ENCODE data around the gene BUB1.
A peak's percentile ranks its signal among the peaks of the same experiment; 100 is the strongest.
"Not testable (repeated sequence)": the region's sequence is repeated elsewhere in the genome, so short reads cannot be mapped to it uniquely, and the experiment has no call there.

The BUB1 gene

GRCh38 chr2:110716959-110717645, 39.2 kb upstream of the BUB1 start:
- TF ChIP-seq POU2F2 (IDR thresholded peaks at IDR 0.05; ENCODE audit: low read depth, low read length) (no peak), SPI1 (IDR thresholded peaks at IDR 0.05; ENCODE audit: low read depth, low read length) (no peak), PAX5 (IDR thresholded peaks at IDR 0.05; ENCODE audit: insufficient read depth, low read length, severe bottlenecking) (no peak), TAF1 (IDR thresholded peaks at IDR 0.05; ENCODE audit: low read depth, low read length) (no peak), POLR2A (IDR thresholded peaks at IDR 0.05; ENCODE audit: low read depth, low read length) (no peak), POLR2AphosphoS5 (IDR thresholded peaks at IDR 0.05; ENCODE audit: low read depth, low read length) (no peak)
- no peak for FAIRE-seq
- no peak for DNase-seq (ENCODE audit: insufficient read length, low spot score)

DNA sequence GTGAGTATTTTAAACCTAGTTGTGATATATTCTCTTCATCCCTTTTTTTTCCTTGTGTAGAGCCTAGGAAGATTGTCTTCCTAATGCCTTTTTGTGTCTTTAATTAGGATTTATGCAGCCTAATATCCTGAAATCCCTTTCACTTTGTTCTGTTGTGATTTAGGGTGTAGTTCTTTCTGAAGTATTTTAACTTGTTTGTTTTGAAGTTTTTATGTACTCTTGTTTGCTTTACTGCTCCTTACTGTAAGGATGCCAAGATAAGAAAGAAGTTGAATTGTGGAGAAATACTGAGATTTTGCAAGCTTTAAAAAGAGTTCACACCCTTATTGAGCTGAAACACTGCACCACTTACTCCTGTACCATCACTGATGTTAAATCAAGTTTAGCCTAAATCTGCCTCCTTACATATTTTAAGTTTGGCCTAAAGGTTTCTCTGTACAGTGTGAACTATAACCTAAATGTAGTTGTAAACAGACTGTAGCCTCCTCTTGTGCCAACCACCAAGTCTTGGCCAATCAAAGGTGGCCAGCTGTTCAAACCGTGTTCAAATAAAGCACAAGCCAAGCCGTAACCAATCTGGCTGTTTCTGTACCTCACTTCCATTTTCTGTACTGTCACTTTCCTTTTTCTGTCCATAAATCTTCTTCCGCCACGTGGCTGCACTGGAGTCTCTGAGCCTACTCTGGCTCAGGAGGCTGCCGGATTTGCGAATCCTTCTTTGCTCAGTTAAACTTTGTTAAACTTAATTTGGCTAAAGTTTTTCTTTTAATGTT, 36.8 kb upstream of the BUB1 start:
- FAIRE-seq (no peak), DNase-seq (ENCODE audit: insufficient read length, low spot score) (no peak)
- TF ChIP-seq POLR2AphosphoS5 (IDR thresholded peaks at IDR 0.05; ENCODE audit: low read depth, low read length) (no peak), SPI1 (IDR thresholded peaks at IDR 0.05; ENCODE audit: low read depth, low read length) (no peak), POU2F2 (IDR thresholded peaks at IDR 0.05; ENCODE audit: low read depth, low read length) (no peak), PAX5 (IDR thresholded peaks at IDR 0.05; ENCODE audit: insufficient read depth, low read length, severe bottlenecking) (no peak), POLR2A (IDR thresholded peaks at IDR 0.05; ENCODE audit: low read depth, low read length) (no peak), TAF1 (IDR thresholded peaks at IDR 0.05; ENCODE audit: low read depth, low read length) (no peak)

DNA sequence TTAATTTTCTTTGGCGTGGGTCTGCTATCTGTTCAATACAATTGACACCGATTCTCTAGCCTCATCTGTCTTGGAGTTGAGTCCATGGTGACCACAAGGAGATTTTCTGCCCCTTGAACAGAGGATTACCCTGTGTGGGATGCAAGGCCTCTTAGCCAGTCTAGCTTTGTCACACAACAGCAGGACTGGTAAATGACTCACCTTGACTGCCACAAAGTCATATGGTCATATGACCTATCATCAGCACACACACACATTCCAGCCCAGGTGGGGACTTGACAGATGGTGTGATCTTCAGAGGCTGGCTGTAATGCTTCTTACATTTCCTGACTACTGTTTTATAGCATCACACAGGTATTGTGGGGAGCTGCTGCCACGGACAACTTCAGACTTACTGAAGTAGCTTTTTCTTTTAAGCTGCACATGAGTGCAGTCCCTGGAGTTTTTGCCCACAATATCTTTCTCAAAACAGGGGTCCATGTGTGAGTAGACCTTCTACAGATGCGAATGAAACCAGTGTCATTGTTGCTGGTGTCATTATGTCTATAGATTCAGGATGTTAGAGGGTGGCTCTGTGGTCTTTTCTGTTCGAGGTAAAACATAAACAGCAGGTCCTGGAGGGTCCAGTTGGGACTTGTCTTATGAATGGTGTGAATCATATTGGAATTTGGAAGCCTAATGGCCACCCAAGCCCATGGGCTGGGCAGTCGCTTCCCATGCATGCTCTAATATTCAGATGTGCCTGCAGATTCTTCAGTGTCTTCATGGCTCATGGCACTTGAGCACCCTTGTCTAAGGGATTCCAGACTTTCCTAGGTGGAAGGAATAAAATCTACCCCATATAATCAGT, 35.9 kb upstream of the BUB1 start:
- TF ChIP-seq SPI1 (IDR thresholded peaks at IDR 0.05; ENCODE audit: low read depth, low read length) = no peak
- TF ChIP-seq PAX5 (IDR thresholded peaks at IDR 0.05; ENCODE audit: insufficient read depth, low read length, severe bottlenecking) = no peak
- no peak for TF ChIP-seq POLR2AphosphoS5 (IDR thresholded peaks at IDR 0.05; ENCODE audit: low read depth, low read length)
- TF ChIP-seq POU2F2 (IDR thresholded peaks at IDR 0.05; ENCODE audit: low read depth, low read length) = no peak
- TF ChIP-seq TAF1 (IDR thresholded peaks at IDR 0.05; ENCODE audit: low read depth, low read length) = no peak
- TF ChIP-seq POLR2A (IDR thresholded peaks at IDR 0.05; ENCODE audit: low read depth, low read length) = no peak
- DNase-seq (ENCODE audit: insufficient read length, low spot score) (no peak), FAIRE-seq (peak; percentile 71)

DNA sequence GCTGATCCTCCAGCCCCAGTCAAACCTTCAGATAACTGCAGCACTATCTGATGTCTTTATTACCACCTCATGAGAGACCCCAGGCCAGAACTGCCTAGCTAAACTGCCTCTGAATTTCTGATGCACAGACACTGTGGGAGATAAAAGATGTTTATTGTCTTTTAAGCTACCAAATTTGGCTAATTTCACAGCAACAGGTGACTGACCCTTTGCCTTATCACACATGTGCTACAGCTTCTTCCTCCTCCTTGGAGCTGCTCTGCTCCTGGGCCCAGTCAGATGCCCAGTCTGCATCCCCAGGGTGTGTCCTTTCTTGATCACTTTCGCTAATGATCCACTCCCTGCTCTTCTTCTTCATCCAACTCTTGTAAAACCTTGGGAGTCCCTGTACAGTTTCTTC, 34.9 kb upstream of the BUB1 start:
- TF ChIP-seq SPI1 (IDR thresholded peaks at IDR 0.05; ENCODE audit: low read depth, low read length) = no peak
- no peak for TF ChIP-seq POLR2AphosphoS5 (IDR thresholded peaks at IDR 0.05; ENCODE audit: low read depth, low read length)
- no peak for TF ChIP-seq POU2F2 (IDR thresholded peaks at IDR 0.05; ENCODE audit: low read depth, low read length)
- TF ChIP-seq POLR2A (IDR thresholded peaks at IDR 0.05; ENCODE audit: low read depth, low read length) = no peak
- TF ChIP-seq PAX5 (IDR thresholded peaks at IDR 0.05; ENCODE audit: insufficient read depth, low read length, severe bottlenecking) = no peak
- no peak for FAIRE-seq
- DNase-seq (ENCODE audit: insufficient read length, low spot score) = no peak

DNA sequence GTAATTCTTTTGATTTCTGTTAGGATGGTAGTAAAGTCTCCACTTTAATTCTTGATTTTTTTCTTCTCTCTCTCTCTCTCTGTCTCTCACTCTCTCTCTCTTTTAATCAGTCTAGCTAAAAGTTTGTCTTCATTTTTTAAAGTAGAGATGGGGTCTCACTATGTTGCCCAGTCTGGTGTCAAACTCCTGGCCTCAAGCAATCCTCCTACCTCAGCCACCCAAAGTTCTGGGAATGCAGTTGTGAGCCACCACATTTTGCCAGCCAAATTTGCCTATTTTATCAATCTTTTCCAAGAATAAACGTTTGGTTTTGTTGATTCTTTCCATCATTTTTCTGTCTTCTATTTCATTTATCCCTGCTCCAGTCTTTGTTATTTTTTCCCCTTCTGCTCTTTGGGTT, 30.6 kb upstream of the BUB1 start:
- DNase-seq (ENCODE audit: insufficient read length, low spot score) = no peak
- FAIRE-seq = no peak
- no peak for TF ChIP-seq POLR2AphosphoS5 (IDR thresholded peaks at IDR 0.05; ENCODE audit: low read depth, low read length)
- no peak for TF ChIP-seq SPI1 (IDR thresholded peaks at IDR 0.05; ENCODE audit: low read depth, low read length)
- TF ChIP-seq PAX5 (IDR thresholded peaks at IDR 0.05; ENCODE audit: insufficient read depth, low read length, severe bottlenecking) = no peak
- no peak for TF ChIP-seq POLR2A (IDR thresholded peaks at IDR 0.05; ENCODE audit: low read depth, low read length)
- no peak for TF ChIP-seq POU2F2 (IDR thresholded peaks at IDR 0.05; ENCODE audit: low read depth, low read length)
- TF ChIP-seq TAF1 (IDR thresholded peaks at IDR 0.05; ENCODE audit: low read depth, low read length) = no peak

DNA sequence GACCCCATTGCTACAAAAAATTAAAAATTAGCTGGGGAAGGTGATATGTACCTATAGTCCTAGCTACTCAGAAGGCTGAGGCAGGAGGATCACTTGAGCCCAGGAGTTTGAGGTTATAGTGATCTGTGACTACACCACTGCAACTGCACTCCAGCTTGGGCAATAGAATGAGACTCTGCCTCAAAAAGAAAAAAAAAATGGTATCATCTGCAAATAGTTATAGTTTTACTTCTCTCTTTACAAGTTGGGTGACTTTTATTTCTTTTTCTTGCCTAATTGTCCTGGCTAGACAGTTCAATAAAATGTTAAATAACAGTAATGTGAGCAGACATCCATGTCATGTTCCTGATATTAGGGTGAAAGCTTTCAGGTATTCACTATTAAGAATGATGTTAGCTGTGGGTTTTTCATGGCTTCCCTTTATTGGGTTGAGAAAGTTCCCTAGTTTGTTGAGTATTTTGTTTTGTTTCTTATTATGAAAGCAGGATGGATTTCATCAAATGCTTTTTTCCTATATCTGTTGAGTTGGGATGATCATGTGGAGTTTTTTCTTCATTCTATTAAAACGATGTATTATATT, 29.6 kb upstream of the BUB1 start:
- TF ChIP-seq TAF1 (IDR thresholded peaks at IDR 0.05; ENCODE audit: low read depth, low read length) (no peak), POU2F2 (IDR thresholded peaks at IDR 0.05; ENCODE audit: low read depth, low read length) (no peak), PAX5 (IDR thresholded peaks at IDR 0.05; ENCODE audit: insufficient read depth, low read length, severe bottlenecking) (no peak), SPI1 (IDR thresholded peaks at IDR 0.05; ENCODE audit: low read depth, low read length) (no peak), POLR2A (IDR thresholded peaks at IDR 0.05; ENCODE audit: low read depth, low read length) (no peak), POLR2AphosphoS5 (IDR thresholded peaks at IDR 0.05; ENCODE audit: low read depth, low read length) (no peak)
- no peak for FAIRE-seq

GRCh38 chr2:110702514-110703380, 24.9 kb upstream of the BUB1 start:
- FAIRE-seq = no peak
- no peak for DNase-seq (ENCODE audit: insufficient read length, low spot score)
- TF ChIP-seq TAF1 (IDR thresholded peaks at IDR 0.05; ENCODE audit: low read depth, low read length) (no peak), POLR2A (IDR thresholded peaks at IDR 0.05; ENCODE audit: low read depth, low read length) (no peak), POLR2AphosphoS5 (IDR thresholded peaks at IDR 0.05; ENCODE audit: low read depth, low read length) (no peak), PAX5 (IDR thresholded peaks at IDR 0.05; ENCODE audit: insufficient read depth, low read length, severe bottlenecking) (no peak), SPI1 (IDR thresholded peaks at IDR 0.05; ENCODE audit: low read depth, low read length) (no peak), POU2F2 (IDR thresholded peaks at IDR 0.05; ENCODE audit: low read depth, low read length) (no peak)

More for the DNA sequence above, 29.6 kb upstream of the BUB1 start:
- no peak for DNase-seq (ENCODE audit: insufficient read length, low spot score)

DNA sequence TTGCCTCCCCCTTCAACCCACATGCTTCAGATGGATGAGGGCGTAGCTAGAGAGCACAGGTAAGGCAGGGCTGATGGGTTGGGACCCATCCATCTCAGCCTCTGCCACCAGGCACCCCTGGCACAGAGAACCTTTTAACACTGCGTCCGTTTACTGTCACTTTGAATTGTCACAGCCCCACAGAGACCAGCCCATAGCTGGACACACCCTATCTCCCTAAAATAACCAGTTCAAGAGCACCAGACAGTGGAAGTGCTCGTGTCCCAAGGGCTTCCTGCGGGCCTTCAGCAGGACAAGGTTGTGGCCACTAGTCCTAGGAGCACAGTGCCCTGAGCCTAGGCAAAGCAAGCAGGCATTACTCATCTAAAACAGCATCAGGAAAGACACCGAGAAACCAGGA, 20.4 kb upstream of the BUB1 start:
- FAIRE-seq = not testable (repeated sequence)

DNA sequence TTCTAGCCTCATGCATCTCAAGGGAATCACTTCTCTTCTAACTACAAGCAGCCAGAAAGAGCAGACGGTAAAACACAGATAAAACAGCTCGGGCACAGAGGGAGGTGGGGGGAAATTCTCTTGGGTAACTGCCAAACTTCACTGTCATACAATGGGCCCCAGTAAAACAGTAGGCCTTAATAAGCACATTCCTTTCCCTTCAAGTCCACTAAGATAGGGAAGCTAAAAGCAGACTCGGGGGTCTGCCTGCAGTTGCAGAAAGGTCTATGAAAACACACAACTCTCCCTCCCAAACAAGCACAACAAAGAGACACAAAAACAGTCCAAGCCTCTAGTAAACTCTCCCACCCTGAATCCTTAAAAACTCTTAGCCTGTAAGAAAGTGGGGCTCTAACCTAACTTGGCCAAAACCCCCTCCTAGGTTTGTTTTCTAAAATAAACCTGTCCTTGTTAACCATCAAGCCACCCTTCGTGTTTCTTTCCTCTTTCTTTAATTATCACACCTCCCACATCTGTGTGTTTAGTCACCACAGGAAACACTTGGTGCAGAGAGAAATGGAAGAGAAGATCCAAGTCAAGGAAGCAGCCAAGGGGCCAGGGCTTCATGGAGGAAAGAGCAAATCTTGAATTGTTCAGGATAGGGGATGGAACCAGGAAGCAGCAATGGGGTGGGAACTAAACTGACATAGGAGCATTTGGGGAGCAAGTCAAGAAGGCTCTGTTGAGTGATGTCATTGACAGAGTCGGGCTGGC, 17.5 kb upstream of the BUB1 start:
- DNase-seq (ENCODE audit: insufficient read length, low spot score); FAIRE-seq: not testable (repeated sequence)

More for the DNA sequence above, 20.4 kb upstream of the BUB1 start:
- DNase-seq (ENCODE audit: insufficient read length, low spot score) = not testable (repeated sequence)

Data from GM12891 (cell line).